T-helper 22 cell (primary cell): ENCODE results near the gene SLC17A7.
A peak's percentile ranks its signal among the peaks of the same experiment; 100 is the strongest.
"Not testable (repeated sequence)": the region's sequence is repeated elsewhere in the genome, so short reads cannot be mapped to it uniquely, and the experiment has no call there.

ENCODE experiments used
- DNase-seq: peaks from one replicate; pipeline ENCODE4 v3.0.0-alpha.2; 2020; ENCODE audit warnings: low read depth

The SLC17A7 gene

DNA sequence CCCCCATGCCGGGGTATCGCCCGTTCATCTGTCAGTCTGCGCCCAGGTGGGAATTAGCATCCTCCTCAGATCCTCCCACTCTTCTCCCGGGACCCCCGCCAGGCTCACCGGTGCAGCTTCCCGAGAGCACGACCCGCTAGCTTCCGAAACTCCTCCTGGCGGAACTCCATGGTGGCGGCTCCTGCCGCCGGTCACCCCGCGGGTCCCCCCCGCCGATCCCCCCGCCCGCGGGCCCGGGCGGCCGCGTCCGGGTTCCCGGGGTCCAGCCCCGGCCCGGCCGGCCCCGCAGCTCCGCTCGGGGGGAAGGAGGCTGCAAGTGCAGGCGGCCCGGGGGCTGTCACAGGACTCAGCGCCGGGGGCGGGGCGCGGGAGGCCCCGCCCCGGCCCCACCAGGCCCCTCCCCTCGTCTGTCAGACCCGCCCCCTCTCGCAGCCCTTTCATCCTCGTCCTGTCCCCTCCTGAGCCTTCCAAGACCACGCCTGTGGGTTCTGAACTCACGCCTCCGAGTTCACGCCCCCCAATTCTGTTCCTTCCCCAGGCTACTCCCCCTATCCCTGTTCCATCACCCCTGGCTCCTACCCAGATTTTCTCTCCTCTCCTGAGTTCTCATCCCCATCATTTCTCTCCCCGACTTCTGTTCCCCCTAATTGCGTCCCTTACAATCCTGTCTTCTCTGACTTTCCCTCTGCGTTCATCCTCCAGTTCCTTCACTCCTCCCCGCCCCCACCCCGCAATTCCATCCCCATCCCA is at the start of gene SLC17A7:
TSS of gene SLC17A7 (minus strand) at position 318 of the 750 bp plus-strand sequence. CDS start at position 170, 148 bp downstream.
- peak; percentile 30 for DNase-seq

DNA sequence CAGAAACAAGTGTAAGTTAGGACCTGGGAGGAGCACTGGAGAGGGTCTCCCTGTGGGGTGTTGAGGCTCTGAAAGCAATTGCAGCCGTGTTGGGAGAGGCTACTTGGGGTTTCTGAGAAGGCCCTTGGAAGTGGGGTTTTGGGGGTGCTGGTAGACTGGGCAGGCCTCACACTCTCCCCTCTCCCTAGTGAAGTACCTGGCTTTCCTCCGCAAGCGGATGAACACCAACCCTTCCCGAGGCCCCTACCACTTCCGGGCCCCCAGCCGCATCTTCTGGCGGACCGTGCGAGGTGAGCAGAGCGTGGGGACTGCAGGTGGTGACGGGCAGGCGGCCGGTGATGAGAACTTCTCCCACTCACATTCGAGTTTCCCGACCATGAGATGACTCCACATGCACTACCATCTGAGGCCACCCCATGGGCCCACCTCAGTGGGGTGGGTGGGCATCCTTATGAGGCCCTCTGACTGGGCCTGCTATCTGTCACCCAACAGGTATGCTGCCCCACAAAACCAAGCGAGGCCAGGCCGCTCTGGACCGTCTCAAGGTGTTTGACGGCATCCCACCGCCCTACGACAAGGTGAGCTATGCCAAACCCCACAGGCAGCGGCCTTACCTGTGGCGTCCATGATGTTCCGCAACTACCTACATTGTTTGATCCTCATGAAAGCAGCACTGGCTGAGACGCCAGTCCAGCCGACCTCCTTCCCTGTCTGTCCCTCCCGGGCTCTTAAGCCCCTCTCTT is 49.1 kb upstream of the SLC17A7 start:
- DNase-seq, result no peak

GRCh38 chr19:49489601-49490167 is 48.4 kb upstream of the SLC17A7 start:
- no peak for DNase-seq

- DNase-seq, result no peak
Observed at GRCh38 chr19:49488863-49489537, 47.7 kb upstream of the SLC17A7 start.

- no peak for DNase-seq
Observed at GRCh38 chr19:49488046-49488862, 46.9 kb upstream of the SLC17A7 start.

- DNase-seq, result peak; percentile 98
Observed at GRCh38 chr19:49487277-49488045, 46.1 kb upstream of the SLC17A7 start, which contains the start of gene RPL13A. Gene RPL13A, plus strand, starts transcription at chr19:49487608. Its CDS starts 22 bp downstream, at chr19:49487630.

DNA sequence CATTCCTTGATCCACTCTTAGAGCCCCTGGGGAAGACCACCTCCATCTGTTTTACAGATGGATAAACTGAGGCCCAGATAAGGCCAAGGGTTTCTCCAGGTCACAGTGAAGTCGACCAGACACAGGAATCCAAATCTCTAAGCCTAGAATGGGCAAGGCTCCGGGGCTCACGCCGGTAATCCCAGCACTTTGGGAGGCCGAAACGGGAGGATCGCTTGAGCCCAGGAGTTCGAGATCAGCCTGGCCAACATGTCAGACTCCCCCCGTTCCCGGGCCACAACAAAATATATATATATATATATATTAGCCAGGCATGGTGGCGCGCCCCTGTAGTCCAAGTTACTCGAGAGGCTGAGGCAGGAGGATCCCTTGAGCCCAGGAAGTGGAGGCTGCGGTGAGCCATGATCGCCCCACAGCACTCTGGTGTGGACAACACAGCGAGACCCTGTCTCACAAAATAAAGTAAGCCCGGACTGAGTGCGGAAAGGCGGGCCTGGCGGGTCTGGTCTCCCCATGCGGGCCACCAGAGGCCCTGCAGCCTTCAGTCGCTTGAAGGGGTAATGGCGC is 45.5 kb upstream of the SLC17A7 start:
- DNase-seq, result no peak

- no peak for DNase-seq
Observed at GRCh38 chr19:49486232-49486631, 44.9 kb upstream of the SLC17A7 start.

GRCh38 chr19:49481020-49481683 is 39.8 kb upstream of the SLC17A7 start:
- no peak for DNase-seq

- no peak for DNase-seq
Observed at GRCh38 chr19:49479975-49480628, 38.8 kb upstream of the SLC17A7 start.

GRCh38 chr19:49475995-49476880 is 34.9 kb upstream of the SLC17A7 start:
- DNase-seq, result peak; percentile 47

- DNase-seq, result no peak
Observed at GRCh38 chr19:49475191-49475917, 34.0 kb upstream of the SLC17A7 start.

DNA sequence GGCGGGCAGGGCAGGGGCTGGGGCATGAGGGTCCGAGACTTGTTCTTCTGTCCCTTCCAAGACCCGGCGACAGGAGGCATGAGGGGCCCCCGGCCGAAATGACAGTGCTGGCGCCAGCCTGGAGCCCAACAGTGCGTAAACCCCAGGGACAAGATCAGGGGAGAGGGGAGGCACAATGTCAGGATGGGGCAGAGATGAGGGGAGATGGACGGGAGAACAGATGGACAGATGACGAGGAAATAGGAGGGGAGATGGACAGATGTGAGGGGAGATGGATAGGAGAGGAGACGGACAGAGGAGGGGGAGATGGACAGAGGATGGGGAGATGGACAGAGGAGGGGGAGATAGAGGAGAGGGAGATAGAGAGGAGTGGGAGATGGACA is 33.2 kb upstream of the SLC17A7 start:
- DNase-seq, result no peak

GRCh38 chr19:49473868-49474541 is 32.7 kb upstream of the SLC17A7 start, which contains the start of gene FLT3LG:
Gene FLT3LG, plus strand, starts transcription at chr19:49474215. Its CDS starts 425 bp downstream, at chr19:49474640.
- peak; percentile 90 for DNase-seq

DNA sequence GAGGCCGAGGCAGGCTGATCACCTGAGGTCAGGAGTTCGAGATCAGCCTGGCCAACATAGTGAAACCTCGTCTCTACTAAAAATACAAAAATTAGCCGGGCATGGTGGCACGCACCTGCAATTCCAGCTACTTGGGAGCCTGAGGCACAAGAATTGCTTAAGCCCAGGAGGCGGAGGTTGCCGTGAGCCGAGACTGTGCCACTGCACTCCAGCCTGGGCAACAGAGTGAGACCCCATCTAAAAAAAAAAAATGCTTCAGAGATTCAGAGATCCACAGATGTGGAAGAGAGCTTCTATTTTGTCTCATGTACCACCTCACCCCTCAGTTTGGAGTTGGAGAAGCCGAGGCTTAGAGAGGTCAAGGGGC is 32.2 kb upstream of the SLC17A7 start:
- DNase-seq, result not testable (repeated sequence)

DNA sequence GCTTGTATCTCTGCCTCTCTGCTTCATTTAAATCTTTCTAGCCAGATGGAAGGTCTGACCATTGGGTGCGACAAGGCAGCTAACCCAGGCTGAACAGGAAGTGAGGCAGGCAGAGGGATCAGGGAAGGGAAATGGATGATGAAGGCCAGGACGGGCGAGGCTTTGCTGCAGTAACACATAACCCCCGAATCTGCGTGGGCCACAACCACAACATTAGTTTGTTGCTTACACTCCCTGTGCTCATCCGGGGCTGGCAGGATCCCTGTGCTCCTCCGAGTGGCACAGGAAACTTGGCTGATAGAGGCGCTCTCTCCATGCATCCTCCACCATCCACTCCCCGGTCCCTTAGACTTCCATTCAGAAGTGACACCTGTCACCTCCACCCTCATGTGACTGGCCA is 31.6 kb upstream of the SLC17A7 start:
- no peak for DNase-seq

DNA sequence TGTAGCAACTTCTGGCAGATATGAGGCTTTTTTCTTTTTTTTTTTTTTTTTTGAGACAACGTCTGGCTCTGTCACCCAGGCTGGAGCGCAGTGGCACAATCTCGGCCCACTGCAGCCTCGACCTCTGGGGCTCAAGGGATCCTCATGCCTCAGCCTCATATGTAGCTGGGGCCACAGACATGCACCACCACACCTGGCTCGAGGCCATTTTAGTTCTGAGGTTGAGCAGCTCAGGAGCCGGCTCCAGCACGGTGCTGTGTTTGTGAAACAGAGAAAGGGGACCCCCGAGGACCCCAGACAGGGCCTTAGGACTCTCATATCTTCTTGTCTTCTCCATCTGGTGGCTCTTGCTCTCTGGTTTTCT is 29.3 kb upstream of the SLC17A7 start:
- no peak for DNase-seq
